Fibroblast of upper back skin (primary cell): ENCODE results near the gene SMIM12.
"Not testable (repeated sequence)": the region's sequence is repeated elsewhere in the genome, so short reads cannot be mapped to it uniquely, and the experiment has no call there.

Experiments
- DNase-seq: peaks from one replicate; pipeline ENCODE4 v3.0.0-alpha.2; 2013

SMIM12 gene

GRCh38 chr1:34842073-34842472 lies 17.5 kb downstream of the SMIM12 start:
- DNase-seq = no peak

- no peak for DNase-seq
Observed at GRCh38 chr1:34840426-34840825, 19.1 kb downstream of the SMIM12 start.

- DNase-seq = no peak
Observed at GRCh38 chr1:34839526-34840305, 19.8 kb downstream of the SMIM12 start.

GRCh38 chr1:34833711-34834110 lies 25.8 kb downstream of the SMIM12 start:
- no peak for DNase-seq

DNA sequence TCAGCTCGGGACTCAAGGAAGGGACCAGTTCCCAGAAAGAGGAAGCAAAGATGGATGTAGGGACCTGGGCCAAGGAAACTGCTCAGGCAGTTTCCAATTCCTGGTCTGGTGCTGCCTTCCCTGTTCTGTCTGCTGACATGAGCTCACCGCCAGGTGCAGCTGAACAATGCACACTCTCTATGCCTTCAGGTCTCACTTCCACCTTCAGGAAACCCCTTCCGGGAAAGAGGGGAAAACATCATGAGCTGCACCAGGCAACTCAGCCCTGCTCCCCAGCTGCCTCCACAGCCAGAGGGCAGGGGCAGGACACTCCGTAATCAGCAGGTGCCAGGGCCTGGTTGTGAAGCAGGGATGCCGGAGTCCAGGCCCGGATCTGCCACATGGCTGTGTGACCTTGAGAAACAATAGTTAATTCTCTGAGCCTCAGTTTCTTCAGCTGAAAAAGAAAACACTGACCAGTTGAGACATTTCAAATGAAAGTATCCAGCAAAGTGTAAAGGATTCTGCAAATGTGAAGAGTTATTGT lies 27.8 kb downstream of the SMIM12 start:
- no peak for DNase-seq

- peak; percentile 10 for DNase-seq
Observed at GRCh38 chr1:34829250-34829649, 30.3 kb downstream of the SMIM12 start.

GRCh38 chr1:34828611-34829010 lies 30.9 kb downstream of the SMIM12 start:
- DNase-seq = no peak

DNA sequence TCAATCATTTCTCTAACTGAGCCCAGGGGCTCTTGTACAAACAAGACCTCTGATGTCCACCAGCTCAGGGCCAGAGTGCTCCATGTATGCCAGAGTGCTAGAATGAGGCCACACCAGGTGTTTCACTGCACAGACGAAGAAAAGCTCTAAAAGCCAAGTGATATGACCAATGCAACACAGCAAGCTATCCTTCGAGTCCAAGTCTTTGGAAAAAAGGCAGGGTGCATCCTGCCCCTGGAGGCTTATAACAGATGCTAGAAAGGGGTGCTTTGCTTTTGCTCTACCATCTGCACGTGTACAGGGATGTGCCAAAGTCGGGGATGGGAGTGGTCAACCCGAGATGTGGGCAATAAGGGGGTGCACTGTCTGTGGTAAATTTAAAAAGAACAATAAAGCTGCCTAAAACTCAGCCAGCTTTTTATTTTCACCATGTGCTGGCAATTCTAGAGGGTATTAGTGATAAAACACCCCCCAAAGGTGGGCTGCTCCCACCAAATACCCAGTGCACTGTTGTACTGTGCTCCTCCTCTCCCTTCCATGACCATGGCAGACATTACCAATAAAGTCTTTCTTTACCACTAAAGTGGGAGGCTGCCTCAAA lies 32.1 kb downstream of the SMIM12 start:
- DNase-seq = no peak

DNA sequence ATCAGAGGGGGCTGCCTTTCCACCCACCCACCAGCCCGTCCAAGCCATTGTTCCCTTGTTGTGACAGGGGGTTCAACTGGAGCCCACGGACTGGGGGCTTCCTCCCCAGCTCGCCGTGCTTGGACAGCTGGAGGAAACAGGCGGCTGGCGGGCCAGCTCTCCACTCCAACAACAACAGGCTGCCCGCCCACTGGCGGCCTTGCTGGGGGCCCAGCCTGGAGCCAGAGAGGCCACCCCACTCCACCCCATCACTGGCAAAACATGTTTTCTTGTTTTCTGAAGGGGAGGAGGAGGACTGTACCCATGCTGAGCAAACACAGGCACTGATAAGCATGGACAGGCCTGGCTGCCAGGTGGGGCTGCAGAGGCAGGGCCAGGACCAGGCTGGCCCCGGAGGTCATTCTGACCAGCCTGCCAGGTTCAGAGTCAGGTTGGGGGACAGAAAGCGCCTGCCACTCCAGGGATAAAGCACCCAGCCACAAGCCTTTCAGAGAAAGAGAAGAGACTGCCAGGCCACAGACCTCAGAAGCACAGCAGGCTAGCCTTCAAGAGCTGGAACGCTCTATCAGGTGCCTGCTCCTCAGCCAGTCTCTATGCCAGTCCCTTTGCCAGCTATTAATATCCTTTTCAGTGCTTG lies 34.0 kb downstream of the SMIM12 start:
- DNase-seq = no peak

DNA sequence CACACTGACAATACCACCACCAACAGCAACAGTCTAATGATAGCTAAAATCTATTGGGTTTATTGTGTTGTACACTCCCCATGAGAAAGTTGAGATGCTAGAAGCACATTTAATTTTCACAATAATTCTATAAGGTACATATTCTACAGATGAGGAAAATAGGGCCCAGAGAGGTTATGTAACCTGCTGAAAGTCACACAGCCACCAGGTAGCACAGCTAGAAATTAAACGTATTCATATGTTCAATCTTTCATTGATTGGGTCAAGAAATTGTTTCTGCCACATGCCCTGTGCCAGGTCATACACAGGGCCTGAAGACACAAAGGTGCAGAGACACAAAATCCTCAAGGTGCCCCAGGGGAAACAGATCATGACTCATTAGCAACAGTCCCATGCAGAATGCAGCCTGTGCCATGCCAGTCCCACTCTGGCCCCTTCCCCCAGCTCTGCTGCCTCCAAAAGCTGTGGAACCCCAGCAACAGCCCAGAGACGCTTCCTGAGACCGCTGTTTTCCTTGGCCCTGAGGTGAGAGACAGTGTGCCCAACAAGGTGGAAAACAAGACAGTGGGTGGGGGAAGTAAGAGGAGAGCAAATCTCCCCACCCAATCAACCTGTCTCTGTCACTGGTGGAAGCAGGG lies 34.6 kb downstream of the SMIM12 start:
- DNase-seq = no peak

DNA sequence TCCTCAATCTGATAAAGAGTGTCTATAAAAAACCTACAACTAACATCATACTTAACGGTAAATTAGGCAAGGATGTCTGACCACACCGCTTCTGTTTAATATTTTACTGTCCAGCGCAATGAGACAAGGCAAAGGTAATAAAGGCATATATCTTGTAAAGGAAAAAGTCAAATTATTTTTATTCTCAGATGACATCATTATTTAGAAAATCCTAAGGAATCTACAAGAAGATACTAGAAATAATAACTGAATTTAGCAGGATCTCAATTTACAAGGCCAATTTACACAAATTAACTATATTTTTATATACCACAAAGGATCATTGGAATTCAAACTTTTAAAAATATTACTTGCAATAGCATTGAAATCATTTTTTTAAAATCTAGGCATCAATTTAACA lies 37.3 kb downstream of the SMIM12 start:
- no peak for DNase-seq

GRCh38 chr1:34818862-34819261 lies 40.7 kb downstream of the SMIM12 start:
- DNase-seq = not testable (repeated sequence)

DNA sequence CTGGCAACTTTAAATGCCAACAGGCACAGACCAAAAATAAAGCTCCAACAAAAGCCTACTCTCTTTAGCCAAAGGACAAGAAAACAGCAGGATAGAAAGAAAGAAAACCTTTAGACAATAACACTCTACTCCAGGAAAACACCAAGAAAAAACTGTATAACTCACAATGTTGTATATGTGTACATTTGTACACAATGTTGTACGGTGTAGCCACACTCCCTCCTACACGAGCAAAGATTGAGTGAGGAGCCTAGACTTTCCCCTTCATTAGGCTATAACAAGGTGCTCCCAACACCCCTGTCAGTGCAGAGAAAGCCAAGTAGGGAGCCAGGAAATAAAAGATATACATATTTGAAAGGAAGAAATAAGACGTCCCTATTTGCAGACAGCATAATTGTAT lies 42.8 kb downstream of the SMIM12 start:
- DNase-seq = no peak

- DNase-seq = no peak
Observed at GRCh38 chr1:34816332-34816731, 43.2 kb downstream of the SMIM12 start.

GRCh38 chr1:34810781-34811180 lies 48.8 kb downstream of the SMIM12 start:
- not testable (repeated sequence) for DNase-seq

DNA sequence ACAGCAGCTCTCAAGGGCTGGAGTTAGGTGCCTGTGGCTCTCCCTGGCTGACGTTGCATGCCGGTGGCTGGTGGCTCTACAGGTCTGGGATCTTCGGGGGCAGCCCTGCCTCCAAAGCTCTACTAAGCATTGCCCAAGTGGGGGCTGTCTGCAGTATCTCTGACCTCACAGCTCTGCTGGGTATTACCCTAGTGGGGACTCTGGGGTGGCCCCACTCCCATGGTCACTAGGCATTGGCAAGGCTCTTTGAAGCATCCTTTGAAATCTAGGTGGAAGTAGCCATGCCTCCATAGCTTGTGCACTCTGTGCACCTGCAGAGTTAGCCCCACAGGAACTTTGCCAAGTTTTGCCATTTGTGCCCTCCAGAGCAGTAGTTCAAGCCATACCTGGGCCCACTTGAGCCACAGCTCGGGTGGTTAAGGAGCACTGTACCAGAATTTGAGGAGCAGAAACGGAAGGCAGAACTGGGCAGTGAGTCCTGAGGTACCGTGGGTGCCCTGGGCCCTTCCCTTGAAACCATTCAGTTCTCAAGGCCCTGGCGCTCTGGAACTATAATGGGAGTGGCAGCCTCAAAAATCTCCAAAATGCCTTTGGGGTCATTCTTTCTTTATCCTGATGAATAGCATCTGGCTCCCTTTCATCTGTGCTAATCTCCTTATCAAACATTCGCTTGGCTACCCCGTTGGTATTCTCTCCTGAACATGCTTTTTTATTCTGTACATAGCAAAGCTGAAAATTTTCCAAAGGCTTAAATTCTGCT lies 51.3 kb downstream of the SMIM12 start:
- DNase-seq = no peak

DNA sequence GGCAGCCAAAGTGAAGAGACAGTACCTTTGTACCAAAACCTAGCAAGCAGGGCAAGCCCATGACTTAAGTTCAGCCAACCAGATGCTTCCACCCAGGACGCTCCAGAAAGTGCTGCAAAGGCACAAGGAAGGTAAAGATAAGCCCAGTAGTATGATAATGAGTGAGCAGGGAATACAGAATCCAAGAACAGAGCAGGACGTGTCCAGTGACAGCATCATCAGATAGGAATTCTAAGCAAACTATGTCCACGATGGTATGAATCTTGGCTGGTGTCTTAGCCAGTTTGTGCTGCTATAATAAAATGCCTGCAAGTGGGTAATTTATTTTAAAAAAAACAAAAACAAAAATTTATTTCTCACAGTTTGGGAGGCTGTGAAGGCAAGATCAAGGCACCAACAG lies 53.2 kb downstream of the SMIM12 start:
- DNase-seq = peak; percentile 11

DNA sequence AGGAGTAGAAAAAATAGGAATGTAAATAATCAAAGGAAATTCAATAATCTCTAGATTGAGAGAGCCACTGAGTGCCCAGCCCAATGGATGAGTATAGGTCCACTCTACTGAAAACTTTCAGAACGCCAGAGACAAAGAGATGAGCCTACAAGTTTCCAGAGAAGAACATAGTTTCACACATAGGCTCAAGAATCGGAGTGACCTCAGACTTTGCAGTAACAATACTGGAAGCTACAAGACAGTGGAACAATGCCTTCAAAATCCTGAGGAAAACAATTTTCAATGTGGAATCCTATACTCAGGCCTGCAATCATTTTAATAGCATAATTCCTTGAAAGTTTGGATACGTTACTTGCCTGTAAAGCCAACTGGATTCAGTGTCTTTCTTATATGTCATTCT lies 55.8 kb downstream of the SMIM12 start:
- DNase-seq = no peak
